Heart right ventricle (tissue), 16 donors: ENCODE measurements around the gene GTF2IRD2. TPM values are rescaled to one million over a fixed set of nuclear protein-coding genes. Genes with fewer than 3 reads are reported as not detected.
"Not testable (repeated sequence)": the region's sequence is repeated elsewhere in the genome, so short reads cannot be mapped to it uniquely, and the experiment has no call there.

Experiments used
- ATAC-seq, 8 donors: fragments of 200-7000 bp; cut with Tn5 transposase; one replicate each; pipeline ENCODE4 v1.9.1; 2020; ENCODE audit warnings: mild to moderate bottlenecking in 8 of 8, moderate library complexity in 8 of 8, moderate number of reproducible peaks in 1 of 8
- DNase-seq, 2 donors: peaks; one replicate each; pipeline ENCODE4 v3.0.0-alpha.2; 2020
- H3K27ac ChIP-seq, 10 donors: fragments of 200-600 bp; sonication (generic) in 2 of 10; one replicate each; pipeline versions ENCODE4 v1.5.0 to v1.8.0; 2020 to 2022; ENCODE audit warnings: mild to moderate bottlenecking in 3 of 10
- H3K27me3 ChIP-seq, 7 donors: fragments of 200-600 bp; one replicate each; pipeline ENCODE4 v1.8.0; 2021 to 2022; ENCODE audit warnings: mild to moderate bottlenecking in 2 of 7
- H3K36me3 ChIP-seq, 9 donors: fragments of 200-600 bp; sonication (generic) in 1 of 9; one replicate each; pipeline versions ENCODE4 v1.5.0 to v1.8.0; 2020 to 2022; ENCODE audit warnings: mild to moderate bottlenecking in 2 of 9
- H3K4me1 ChIP-seq, 9 donors: fragments of 200-600 bp; sonication (generic) in 1 of 9; one replicate each; pipeline versions ENCODE4 v1.5.0 to v1.8.0; 2020 to 2022; ENCODE audit warnings: mild to moderate bottlenecking in 4 of 9
- H3K4me3 ChIP-seq, 10 donors: fragments of 200-600 bp; sonication (generic) in 2 of 10; one replicate each; pipeline versions ENCODE4 v1.5.0 to v1.8.0; 2020 to 2022; ENCODE audit warnings: mild to moderate bottlenecking in 7 of 10, moderate library complexity in 2 of 10
- H3K9me3 ChIP-seq, 11 donors: fragments of 200-600 bp in 10 of 11; sonication (generic) in 2 of 11; one replicate each; pipeline versions ENCODE4 v1.5.0 to v1.8.0; 2013 to 2022; ENCODE audit warnings: mild to moderate bottlenecking in 2 of 11, control low read depth in 1 of 11, moderate library complexity in 1 of 11
- WGBS, 2 donors: extraction: QIAGEN DNeasy Blood & Tissue Kit; methylation state at CpG; one replicate each; pipeline ENCODE4 v1.1.7; 2013; ENCODE audit warnings: inconsistent platforms in 1 of 2; 5-methylcytosine and 5-hydroxymethylcytosine counted together
- intact Hi-C, 10 donors: fragments of 100-400 bp; cut with DNase I; formaldehyde crosslinking; loops; one replicate each; pipeline versions ENCODE4 v1.11.1 to v1.14.2; 2022
- long read RNA-seq, 3 donors: library from polyadenylated mRNA; unstranded; transcript quantifications; one replicate each; pipeline ENCODE4 v2.0.0, GENCODE V29; 2020 to 2021
- polyA plus RNA-seq, 2 donors: library from polyadenylated mRNA; stranded (reverse); fragments of 200-250 nt; gene quantifications; one replicate each; pipeline ENCODE4 v1.2.3, GENCODE V29; 2013
- total RNA-seq, 10 donors: library from RNA; stranded (reverse); fragmentation: NEBNext Ultra II Directional in 3 of 10; extraction: Animal tissue kit (Norgen Biotek cat#: 25700) in 3 of 10; gene quantifications; one replicate each; pipeline versions ENCODE4 v1.2.1 to v1.2.4, GENCODE V29; 2021 to 2023
- donor health status: Arrhythmogenic right ventricular cardiomyopathy.
- donor health status: ischemic (EF 13 %, LVEDD 7.1; RV severe dilation, severe dysfunction).
- donor health status: healthy with polysubstance abuse.
- donor health status: DM: no; HTN: yes; CAD: no.
- donor health status: DM: no; HTN: no; CAD: no.
- donor health status: ischemic (EF 25% LVEDD 6.9; RV normal size, moderate dysfunction).
- donor health status: ischemic (EF 25% LVEDD 5.7; RV mildly dilated, moderate dysfunction).
- donor health status: healthy.
- donor health status: DM: yes; HTN: yes; CAD: no.
- donor health status: Ischemic cardiomyopathy.
- donor health status: ischemic (EF 35%, LVEDD 5.7; RV mildly dilated, moderate dysfunction).
- donor health status: nonischemic (EF 11% LVEDD 7.7; RV severe dilation, severe dysfunction).
- donor health status: DM: yes; HTN: yes; CAD: no.
- donor health status: PGD.
- donor health status: ischemic (EF 29% LVEDD 5.4; RV normal size, mild dysfunction).
- donor health status: nonischemic (EF 23%, LVEDD 6.1; RV moderate dilation, normal function).

Gene GTF2IRD2
- total RNA-seq = 10 to 100 TPM; 12.4 to 26.1 (median 17.7) TPM
- 10 to 100 TPM; 10.1 to 24.4 TPM for polyA plus RNA-seq
- long read RNA-seq, donor 1, partial matches to known transcripts = 1 of 16 reads
- long read RNA-seq, donor 1, other reads (novel, unspliced or antisense) = 8 of 16 reads
- long read RNA-seq, donor 2, transcript GTF2IRD2-201 (16 exons, 3,558 nt) = minor isoform, 5 of 28 reads
- long read RNA-seq, donor 2, transcript GTF2IRD2-205 (3 exons, 578 nt) = major isoform, 6 of 28 reads
- long read RNA-seq, donor 2, partial matches to known transcripts = 8 of 28 reads
- long read RNA-seq, donor 2, other reads (novel, unspliced or antisense) = 8 of 28 reads
- long read RNA-seq, donor 3, partial matches to known transcripts = 4 of 9 reads
- long read RNA-seq, donor 3, other reads (novel, unspliced or antisense) = 2 of 9 reads

GRCh38 chr7:74850833-74851721, at the start of gene GTF2IRD2:
GTF2IRD2 (minus strand) TSS chr7:74851605; CDS start chr7:74836378, 15,227 bp downstream.
- DNase-seq, H3K36me3 ChIP-seq, H3K9me3 ChIP-seq, H3K4me1 ChIP-seq, H3K27me3 ChIP-seq, intact Hi-C loops: not testable (repeated sequence)
- WGBS, 2 donors = no CpG with 5 or more reads among the region's 97 CpGs
- ATAC-seq = peak; percentile 92 to 98 (median 97)
- Histone ChIP-seq H3K4me3 (peak within 1 kb of the TSS in 1 of 10 donors; percentile 30), H3K27ac (peak within 1 kb of the TSS in 2 of 10 donors; percentile 77 to 91)

GRCh38 chr7:74890158-74891123, 39.0 kb upstream of the GTF2IRD2 start:
- H3K4me1 ChIP-seq, intact Hi-C loops, H3K36me3 ChIP-seq, H3K9me3 ChIP-seq, H3K27me3 ChIP-seq: not testable (repeated sequence)
- peak overlapping the region in 9 of 10 donors; percentile 66 to 90 (median 84) for H3K27ac ChIP-seq
- peak; percentile 90 to 95 (median 94) for ATAC-seq
- peak overlapping the region; percentile 28 to 78 (median 64) for H3K4me3 ChIP-seq
- WGBS, 2 donors = 0 to 1% methylated on average over 49 to 53 of the region's 84 CpGs
- peak; percentile 88 for DNase-seq

DNA sequence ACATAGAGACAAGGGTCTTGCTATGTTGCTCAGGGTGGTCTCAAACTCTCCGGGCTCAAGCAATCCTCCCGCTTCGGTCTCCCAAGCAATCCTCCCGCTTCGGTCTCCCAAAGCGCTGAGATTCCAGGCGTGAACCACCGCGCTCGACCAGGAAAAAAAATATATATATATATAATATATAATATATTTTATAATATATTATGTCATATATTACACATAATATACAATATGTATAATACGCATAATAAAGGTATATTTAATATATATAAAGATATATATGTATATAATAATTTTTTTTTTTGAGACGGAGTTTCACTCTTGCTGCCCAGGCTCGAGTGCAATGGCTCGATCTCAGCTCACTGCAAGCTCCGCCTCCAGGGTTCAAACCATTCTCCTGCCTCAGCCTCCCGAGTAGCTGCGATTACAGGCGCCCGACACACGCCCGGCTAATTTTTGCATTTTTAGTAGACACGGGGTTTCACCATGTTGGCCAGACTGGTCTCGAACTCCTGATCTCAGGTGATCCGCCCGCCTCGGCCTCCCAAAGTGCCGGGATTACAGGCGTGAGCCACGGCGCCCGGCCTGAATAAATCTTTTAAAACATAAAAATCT, 38.2 kb upstream of the GTF2IRD2 start:
- H3K27me3 ChIP-seq, H3K36me3 ChIP-seq, H3K27ac ChIP-seq, H3K9me3 ChIP-seq, intact Hi-C loops, H3K4me1 ChIP-seq, DNase-seq, ATAC-seq: not testable (repeated sequence)
- WGBS, 2 donors = 72 to 76% methylated on average over 11 of the region's 31 CpGs
- peak overlapping the region in 7 of 10 donors; percentile 7 to 35 (median 29) for H3K4me3 ChIP-seq

DNA sequence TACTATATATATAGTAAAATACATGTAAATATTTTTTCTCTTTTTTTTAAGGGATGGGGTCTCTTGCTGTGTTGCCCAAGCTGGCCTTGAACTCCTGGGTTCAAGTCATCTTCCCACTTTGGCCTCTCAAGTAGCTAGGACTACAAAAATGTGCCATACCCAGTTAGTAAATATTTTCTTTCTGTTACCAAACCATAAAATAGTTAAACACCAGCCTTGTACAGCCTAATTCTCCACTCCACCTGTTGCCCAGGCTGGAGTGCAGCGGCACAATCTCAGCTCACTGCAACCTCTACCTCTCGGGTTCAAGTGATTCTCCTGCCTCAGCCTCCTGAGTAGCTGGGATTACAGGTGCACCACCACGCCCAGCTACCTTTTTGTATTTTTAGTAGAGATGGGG, 33.9 kb upstream of the GTF2IRD2 start:
- H3K4me3 ChIP-seq, H3K9me3 ChIP-seq, H3K27me3 ChIP-seq, H3K27ac ChIP-seq, ATAC-seq, DNase-seq, intact Hi-C loops, H3K4me1 ChIP-seq: not testable (repeated sequence)
- WGBS, 2 donors = 93% methylated on average over 3 of the region's 3 CpGs; no CpG with 5 or more reads in 1 of the 2 donors
- H3K36me3 ChIP-seq = peaks cover 0 to 24% (median 0%) of the 10 kb centered on the region in 9 donors

- H3K27ac ChIP-seq, H3K9me3 ChIP-seq, intact Hi-C loops, H3K4me3 ChIP-seq, H3K27me3 ChIP-seq, H3K4me1 ChIP-seq, DNase-seq: not testable (repeated sequence)
- H3K36me3 ChIP-seq = peaks cover 0 to 21% (median 0%) of the 10 kb centered on the region in 9 donors
- peak in 7 of 8 donors; percentile 16 to 73 (median 48) for ATAC-seq
- 55 to 71% methylated on average over 4 to 6 of the region's 9 CpGs for WGBS, 2 donors
These were observed 30.7 kb upstream of the GTF2IRD2 start for GRCh38 chr7:74882110-74882509.

DNA sequence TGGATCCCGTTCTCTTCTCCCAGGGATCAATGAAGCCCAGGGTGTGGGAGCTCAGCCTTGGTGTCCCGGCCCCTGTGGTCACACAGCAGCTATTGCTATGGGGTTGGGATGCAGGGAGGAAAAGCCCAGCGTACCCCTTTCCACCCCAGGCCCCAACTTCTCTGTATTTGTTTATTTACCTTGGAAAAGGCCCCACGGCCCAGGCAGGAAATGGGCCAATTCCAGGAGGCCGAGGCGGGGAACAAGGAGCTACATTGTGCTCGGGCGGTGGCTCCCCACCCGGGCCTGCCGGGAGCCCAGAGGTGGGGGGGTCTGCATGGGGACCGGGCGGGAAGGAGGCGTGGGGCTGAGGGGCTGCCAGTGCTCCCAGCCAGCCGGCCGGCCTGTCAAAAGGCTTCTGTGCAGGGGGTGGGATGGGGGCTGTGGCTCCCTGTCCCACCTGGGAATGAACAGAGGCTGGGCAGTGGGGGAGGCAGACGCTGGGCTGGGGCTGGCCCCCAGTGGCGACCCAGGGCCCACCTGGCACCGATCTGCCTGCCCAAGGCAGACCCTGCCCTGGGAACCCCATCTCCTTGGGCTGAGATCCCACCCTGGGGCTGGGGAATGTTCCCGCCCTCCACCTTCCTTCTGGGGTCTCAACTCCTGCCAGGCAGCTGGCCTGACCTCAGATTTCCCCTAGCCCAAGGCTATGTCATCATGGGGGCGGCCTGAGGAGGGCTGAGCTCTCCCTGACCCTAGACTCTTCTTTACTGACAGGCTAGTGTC, 23.5 kb upstream of the GTF2IRD2 start:
- WGBS, 2 donors = 42 to 44% methylated on average over 11 to 16 of the region's 20 CpGs
- H3K27ac ChIP-seq = peak overlapping the region in 7 of 10 donors; percentile 44 to 79 (median 53)
- H3K27me3 ChIP-seq, H3K9me3 ChIP-seq, intact Hi-C loops, H3K4me3 ChIP-seq, H3K4me1 ChIP-seq, H3K36me3 ChIP-seq: not testable (repeated sequence)
- ATAC-seq = peak; percentile 77 to 92 (median 90)
- peak; percentile 44 to 45 for DNase-seq

DNA sequence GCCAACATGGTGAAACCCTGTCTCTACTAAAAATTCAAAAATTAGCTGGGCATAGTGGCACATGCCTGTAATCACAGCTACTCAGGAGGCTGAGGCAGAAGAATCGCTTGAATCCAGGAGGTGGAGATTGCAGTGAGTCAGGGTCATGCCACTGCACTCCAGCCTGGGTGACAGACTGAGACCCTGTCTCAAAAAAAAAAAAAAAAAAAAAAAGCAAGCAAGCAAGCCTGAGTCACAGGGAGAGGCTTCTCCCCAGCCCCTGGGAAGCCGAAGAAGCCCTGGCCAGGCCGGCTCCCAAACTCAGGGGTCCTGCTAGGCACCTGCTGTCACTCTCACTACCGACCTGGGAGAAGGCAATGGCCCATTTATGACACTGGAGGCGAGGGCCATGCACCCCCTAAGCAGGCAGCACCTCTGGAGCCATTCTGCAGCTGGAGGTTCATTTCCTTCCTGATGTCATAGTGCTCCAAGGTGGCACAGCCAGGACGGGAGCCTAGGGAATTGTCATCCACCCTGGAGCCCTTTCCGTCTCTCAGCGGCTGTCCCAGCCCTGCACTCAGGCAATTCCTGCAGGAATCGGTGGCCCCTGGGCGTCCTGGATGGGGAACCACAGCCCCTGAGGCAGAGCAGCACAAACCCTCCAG, 22.8 kb upstream of the GTF2IRD2 start:
- ATAC-seq = peak; percentile 15 to 58 (median 39)
- intact Hi-C loops, H3K9me3 ChIP-seq, H3K36me3 ChIP-seq, H3K27me3 ChIP-seq, DNase-seq, H3K4me1 ChIP-seq, H3K4me3 ChIP-seq: not testable (repeated sequence)
- 51 to 66% methylated on average over 6 to 7 of the region's 10 CpGs for WGBS, 2 donors
- H3K27ac ChIP-seq = peak overlapping the region in 5 of 10 donors; percentile 44 to 79 (median 63)

DNA sequence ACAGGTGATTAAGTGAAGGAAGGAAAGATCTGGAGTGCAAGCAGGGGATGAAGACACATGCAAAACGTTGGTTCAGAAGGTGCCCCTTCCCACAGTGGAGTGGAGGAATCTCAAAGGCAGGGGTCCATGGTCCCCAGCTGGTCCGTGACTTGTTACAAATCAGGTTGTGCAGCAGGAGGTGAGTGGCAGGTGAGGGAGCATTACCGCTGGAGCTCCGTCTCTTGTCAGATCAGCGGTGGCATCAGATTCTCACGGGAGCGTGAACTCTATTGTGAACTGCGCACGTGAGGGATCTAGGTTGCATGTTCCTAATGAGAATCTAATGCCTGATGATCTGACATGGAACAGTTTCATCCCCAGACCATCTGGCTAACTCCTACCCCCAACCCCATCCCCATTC, 21.1 kb upstream of the GTF2IRD2 start:
- 88 to 94% methylated on average over 9 of the region's 9 CpGs for WGBS, 2 donors
- H3K36me3 ChIP-seq, H3K4me1 ChIP-seq, H3K27ac ChIP-seq, H3K27me3 ChIP-seq, intact Hi-C loops, H3K4me3 ChIP-seq, ATAC-seq, H3K9me3 ChIP-seq, DNase-seq: not testable (repeated sequence)

GRCh38 chr7:74865777-74866176, 14.4 kb upstream of the GTF2IRD2 start:
- ATAC-seq = peak in 3 of 8 donors; percentile 9 to 25 (median 24)
- DNase-seq, H3K4me1 ChIP-seq, H3K36me3 ChIP-seq, H3K9me3 ChIP-seq, H3K27ac ChIP-seq, H3K27me3 ChIP-seq, intact Hi-C loops, H3K4me3 ChIP-seq: not testable (repeated sequence)
- 73% methylated on average over 8 of the region's 8 CpGs for WGBS, 2 donors
